Ovary (tissue), 9 donors: Measurements from ENCODE around the gene IARS1. TPM values are rescaled to one million over a fixed set of nuclear protein-coding genes. Genes with fewer than 3 reads are reported as not detected.

ENCODE experiments used
- DNase-seq, 5 donors: peaks; one replicate each; pipeline ENCODE4 v3.0.0-alpha.2; 2019 to 2020
- H3K27ac ChIP-seq, 2 donors: fragments of 200-600 bp; one replicate each; pipeline versions ENCODE4 v1.5.1 to v1.8.0; 2019 to 2022
- H3K27me3 ChIP-seq: fragments of 200-600 bp; one replicate; pipeline ENCODE4 v1.8.0; 2022
- H3K36me3 ChIP-seq: fragments of 200-600 bp; sonication (generic); one replicate; pipeline ENCODE4 v1.5.1; 2019
- H3K4me1 ChIP-seq: one replicate; pipeline ENCODE4 v1.8.1; 2013; ENCODE audit warnings: mild to moderate bottlenecking, moderate library complexity; ENCODE audit not compliant: insufficient read depth
- H3K4me3 ChIP-seq: fragments of 200-600 bp; sonication (generic); one replicate; pipeline ENCODE4 v1.5.1; 2017
- H3K9me3 ChIP-seq, 2 donors: fragments of 200-600 bp in 1 of 2; sonication (generic) in 1 of 2; one replicate each; pipeline versions ENCODE4 v1.5.1 to v1.8.1; 2013 to 2019; ENCODE audit warnings: mild to moderate bottlenecking in 1 of 2, moderate library complexity in 1 of 2
- CTCF ChIP-seq, 3 donors: fragments of 450-650 bp in 2 of 3; fragments of 200-600 bp in 1 of 3; IDR thresholded peaks; one replicate each; pipeline versions ENCODE4 v1.5.1 to v1.8.0; 2016 to 2022; ENCODE audit warnings: antibody characterized with exemption in 3 of 3, mild to moderate bottlenecking in 1 of 3
- EP300 ChIP-seq: sonication (generic); formaldehyde crosslinking; IDR thresholded peaks from one replicate; pipeline ENCODE4 v1.6.1; 2017; ENCODE audit warnings: antibody characterized with exemption
- POLR2A ChIP-seq: fragments of 450-650 bp; IDR thresholded peaks from one replicate; pipeline ENCODE4 v1.6.1; 2017; ENCODE audit warnings: antibody characterized with exemption, mild to moderate bottlenecking, moderate library complexity
- WGBS, 3 donors: extraction: QIAGEN DNeasy Blood & Tissue Kit in 1 of 3; methylation state at CpG; one replicate each; pipeline versions ENCODE4 v1.1.5 to v1.1.7; 2013 to 2017; 5-methylcytosine and 5-hydroxymethylcytosine counted together
- intact Hi-C, 4 donors: fragments of 100-400 bp; cut with DNase I; formaldehyde crosslinking; loops; one replicate each; pipeline versions ENCODE4 v1.11.0 to v1.15.1; 2022 to 2023
- polyA plus RNA-seq, 2 donors: library from polyadenylated mRNA; stranded (reverse); fragments of 200-250 nt in 1 of 2; fragments of 350-450 nt in 1 of 2; fragmentation: Illumina TruSeq in 1 of 2; extraction: RNeasy Lipid Tissue Mini Kit (QIAGEN cat#74804) in 1 of 2; gene quantifications; one replicate each; pipeline ENCODE4 v1.2.3, GENCODE V29; 2013 to 2014
- total RNA-seq, 7 donors: library from RNA; depleted of rRNA in 2 of 7; stranded (reverse); fragments of >200 nt in 2 of 7; fragmentation: NEBNext Ultra II Directional in 3 of 7; extraction: Animal tissue kit (Norgen Biotek cat#: 25700) in 3 of 7; gene quantifications; one replicate each; pipeline versions ENCODE4 v1.1.0 to v1.2.4, GENCODE V29; 2016 to 2023
- donor health status: DM: no; HTN: no; CAD: no; lungs with moderate emphysema.
- donor health status: DM: no; HTN: no; CAD: no.
- donor health status: Bipolar disorder and iron deficiency.
- donor health status: DM: yes; HTN: yes; CAD: no.
- donor health status: DM: no; HTN: no; CAD: no.
- donor health status: DM: yes; HTN: yes; CAD: no.

Gene IARS1
- total and polyA plus RNA-seq, 9 donors: 16.0 to 281 (median 60.2) TPM

- WGBS, 3 donors: 86 to 92% (median 88%) methylated on average over 3 of the region's 3 CpGs
- Histone ChIP-seq H3K9me3 (no peaks in the 10 kb centered on the region), H3K36me3 (no peaks in the 10 kb centered on the region), H3K4me1 (no peaks in the 10 kb centered on the region), H3K27me3 (no peaks in the 10 kb centered on the region), H3K27ac (no peak overlapping the region), H3K4me3 (no peak overlapping the region)
- DNase-seq: no peak
- TF ChIP-seq POLR2A (no peak), CTCF (IDR thresholded peaks at IDR 0.05) (no peak), EP300 (no peak)
- intact Hi-C loops: no loop called here
These were observed 39.2 kb upstream of the IARS1 start for GRCh38 chr9:92332577-92333281.

- no peaks in the 10 kb centered on the region for H3K36me3 ChIP-seq
- TF ChIP-seq CTCF (IDR thresholded peaks at IDR 0.05) (no peak), POLR2A (no peak), EP300 (no peak)
- no peaks in the 10 kb centered on the region for H3K9me3 ChIP-seq
- H3K27ac ChIP-seq: no peak overlapping the region
- no peak for DNase-seq
- no peaks in the 10 kb centered on the region for H3K27me3 ChIP-seq
- WGBS, 3 donors: 23 to 34% (median 29%) methylated on average over 2 of the region's 2 CpGs
- intact Hi-C loops: no loop called here
- H3K4me1 ChIP-seq: peaks cover 3% of the 10 kb centered on the region
- no peak overlapping the region for H3K4me3 ChIP-seq
These were observed 34.7 kb upstream of the IARS1 start for GRCh38 chr9:92328225-92328624.

GRCh38 chr9:92327283-92327850 lies 33.9 kb upstream of the IARS1 start:
- WGBS, 3 donors: 69 to 77% (median 71%) methylated on average over 2 of the region's 2 CpGs
- no peaks in the 10 kb centered on the region for H3K27me3 ChIP-seq
- no peaks in the 10 kb centered on the region for H3K9me3 ChIP-seq
- intact Hi-C loops: no loop called here
- no peaks in the 10 kb centered on the region for H3K36me3 ChIP-seq
- TF ChIP-seq POLR2A: no peak
- TF ChIP-seq EP300: no peak
- TF ChIP-seq CTCF (IDR thresholded peaks at IDR 0.05): no peak
- peaks cover 3% of the 10 kb centered on the region for H3K4me1 ChIP-seq
- no peak for DNase-seq
- H3K27ac ChIP-seq: no peak overlapping the region
- H3K4me3 ChIP-seq: no peak overlapping the region

- no peak for DNase-seq
- H3K4me1 ChIP-seq: peaks cover 3% of the 10 kb centered on the region
- no peaks in the 10 kb centered on the region for H3K27me3 ChIP-seq
- H3K4me3 ChIP-seq: peak overlapping the region; percentile 55
- TF ChIP-seq EP300: no peak
- no peak for TF ChIP-seq POLR2A
- TF ChIP-seq CTCF (IDR thresholded peaks at IDR 0.05): no peak
- 0 to 2% (median 1%) methylated on average over 12 to 30 of the region's 30 CpGs for WGBS, 3 donors
- intact Hi-C loops: loop anchor here in 1 of 4 donors (2.0 kb wide), 1 partner anchor 33 kb away; the partner anchor contains the start of gene IARS1
- no peaks in the 10 kb centered on the region for H3K36me3 ChIP-seq
- H3K27ac ChIP-seq: peak overlapping the region; percentile 88 to 93
- H3K9me3 ChIP-seq: no peaks in the 10 kb centered on the region
These were observed 32.5 kb upstream of the IARS1 start for GRCh38 chr9:92325991-92326500.
